ENCODE measurements around the gene SGK2. TPM values are rescaled to one million over a fixed set of nuclear protein-coding genes. Genes with fewer than 3 reads are reported as not detected.

SGK2 gene
- total RNA-seq, 1 donor from 2014 or later, result 0.54 TPM

GRCh38 chr20:43567477-43567876 is 8.7 kb downstream of the SGK2 start:
- H3K4me3 ChIP-seq (ENCODE audit: low read depth, low read length), result no peak overlapping the region
- no peaks in the 10 kb centered on the region for H3K27me3 ChIP-seq (ENCODE audit: control insufficient read depth, insufficient read depth, low read length)
- H3K36me3 ChIP-seq (ENCODE audit: control insufficient read depth, insufficient read depth, low read length), result no peaks in the 10 kb centered on the region
- no peak for TF ChIP-seq CTCF (IDR thresholded peaks at IDR 0.05; ENCODE audit: insufficient read depth, low read length, poor library complexity, severe bottlenecking)
- DNase-seq (ENCODE audit: low read depth), result no peak

GRCh38 chr20:43568706-43569105 is 9.9 kb downstream of the SGK2 start:
- H3K4me3 ChIP-seq (ENCODE audit: low read depth, low read length), result no peak overlapping the region
- no peaks in the 10 kb centered on the region for H3K27me3 ChIP-seq (ENCODE audit: control insufficient read depth, insufficient read depth, low read length)
- H3K36me3 ChIP-seq (ENCODE audit: control insufficient read depth, insufficient read depth, low read length), result no peaks in the 10 kb centered on the region
- no peak for DNase-seq (ENCODE audit: low read depth)
- TF ChIP-seq CTCF (IDR thresholded peaks at IDR 0.05; ENCODE audit: insufficient read depth, low read length, poor library complexity, severe bottlenecking), result no peak

GRCh38 chr20:43569282-43569681 is 10.5 kb downstream of the SGK2 start:
- no peak overlapping the region for H3K4me3 ChIP-seq (ENCODE audit: low read depth, low read length)
- DNase-seq (ENCODE audit: low read depth), result no peak
- H3K36me3 ChIP-seq (ENCODE audit: control insufficient read depth, insufficient read depth, low read length), result no peaks in the 10 kb centered on the region
- no peak for TF ChIP-seq CTCF (IDR thresholded peaks at IDR 0.05; ENCODE audit: insufficient read depth, low read length, poor library complexity, severe bottlenecking)
- no peaks in the 10 kb centered on the region for H3K27me3 ChIP-seq (ENCODE audit: control insufficient read depth, insufficient read depth, low read length)

GRCh38 chr20:43570496-43570895 is 11.7 kb downstream of the SGK2 start:
- DNase-seq (ENCODE audit: low read depth), result no peak
- no peak for TF ChIP-seq CTCF (IDR thresholded peaks at IDR 0.05; ENCODE audit: insufficient read depth, low read length, poor library complexity, severe bottlenecking)

GRCh38 chr20:43571310-43571709 is 12.5 kb downstream of the SGK2 start:
- H3K4me3 ChIP-seq (ENCODE audit: low read depth, low read length), result no peak overlapping the region
- no peak for TF ChIP-seq CTCF (IDR thresholded peaks at IDR 0.05; ENCODE audit: insufficient read depth, low read length, poor library complexity, severe bottlenecking)
- DNase-seq (ENCODE audit: low read depth), result no peak
- no peaks in the 10 kb centered on the region for H3K27me3 ChIP-seq (ENCODE audit: control insufficient read depth, insufficient read depth, low read length)
- no peaks in the 10 kb centered on the region for H3K36me3 ChIP-seq (ENCODE audit: control insufficient read depth, insufficient read depth, low read length)

More at GRCh38 chr20:43570496-43570895, 11.7 kb downstream of the SGK2 start:
- Histone ChIP-seq H3K4me3 (ENCODE audit: low read depth, low read length) (no peak overlapping the region), H3K36me3 (ENCODE audit: control insufficient read depth, insufficient read depth, low read length) (no peaks in the 10 kb centered on the region), H3K27me3 (ENCODE audit: control insufficient read depth, insufficient read depth, low read length) (no peaks in the 10 kb centered on the region)

GRCh38 chr20:43571771-43572170 is 12.9 kb downstream of the SGK2 start:
- Histone ChIP-seq H3K36me3 (ENCODE audit: control insufficient read depth, insufficient read depth, low read length) (no peaks in the 10 kb centered on the region), H3K27me3 (ENCODE audit: control insufficient read depth, insufficient read depth, low read length) (no peaks in the 10 kb centered on the region), H3K4me3 (ENCODE audit: low read depth, low read length) (no peak overlapping the region)
- no peak for TF ChIP-seq CTCF (IDR thresholded peaks at IDR 0.05; ENCODE audit: insufficient read depth, low read length, poor library complexity, severe bottlenecking)
- no peak for DNase-seq (ENCODE audit: low read depth)

Data from kidney epithelial cell (primary cell).